ENCODE data around the gene TBC1D19.

TBC1D19 gene

GRCh38 chr4:26782168-26782829, 198.4 kb downstream of the TBC1D19 start:
- no peak for DNase-seq (ENCODE audit: low read depth in 2 of 2)

- DNase-seq (ENCODE audit: low read depth in 2 of 2), result no peak
Observed at GRCh38 chr4:26782830-26783202, 198.9 kb downstream of the TBC1D19 start.

GRCh38 chr4:26784207-26784865, 200.5 kb downstream of the TBC1D19 start:
- no peak for DNase-seq (ENCODE audit: low read depth in 2 of 2)

- DNase-seq (ENCODE audit: low read depth in 2 of 2), result no peak
Observed at GRCh38 chr4:26785312-26785711, 201.4 kb downstream of the TBC1D19 start.

- no peak for DNase-seq (ENCODE audit: low read depth in 2 of 2)
Observed at GRCh38 chr4:26785810-26786209, 201.9 kb downstream of the TBC1D19 start.

- no peak for DNase-seq (ENCODE audit: low read depth in 2 of 2)
Observed at GRCh38 chr4:26786916-26787315, 203.0 kb downstream of the TBC1D19 start.

- peak in 1 of 2 donors; percentile 8 for DNase-seq (ENCODE audit: low read depth in 2 of 2)
Observed at GRCh38 chr4:26787461-26788340, 203.8 kb downstream of the TBC1D19 start.

- no peak for DNase-seq (ENCODE audit: low read depth in 2 of 2)
Observed at GRCh38 chr4:26788341-26788733, 204.5 kb downstream of the TBC1D19 start.

GRCh38 chr4:26789208-26789607, 205.3 kb downstream of the TBC1D19 start:
- no peak for DNase-seq (ENCODE audit: low read depth in 2 of 2)

- no peak for DNase-seq (ENCODE audit: low read depth in 2 of 2)
Observed at GRCh38 chr4:26791346-26791745, 207.5 kb downstream of the TBC1D19 start.

- no peak for DNase-seq (ENCODE audit: low read depth in 2 of 2)
Observed at GRCh38 chr4:26792639-26793038, 208.8 kb downstream of the TBC1D19 start.

- DNase-seq (ENCODE audit: low read depth in 2 of 2), result no peak
Observed at GRCh38 chr4:26793735-26794134, 209.9 kb downstream of the TBC1D19 start.

GRCh38 chr4:26796081-26796480, 212.2 kb downstream of the TBC1D19 start:
- DNase-seq (ENCODE audit: low read depth in 2 of 2), result no peak

- DNase-seq (ENCODE audit: low read depth in 2 of 2), result no peak
Observed at GRCh38 chr4:26802790-26803189, 218.9 kb downstream of the TBC1D19 start.

GRCh38 chr4:26803211-26803861, 219.5 kb downstream of the TBC1D19 start:
- no peak for DNase-seq (ENCODE audit: low read depth in 2 of 2)

GRCh38 chr4:26804451-26804850, 220.6 kb downstream of the TBC1D19 start:
- DNase-seq (ENCODE audit: low read depth in 2 of 2), result no peak

GRCh38 chr4:26804925-26805324, 221.0 kb downstream of the TBC1D19 start:
- no peak for DNase-seq (ENCODE audit: low read depth in 2 of 2)

Data from activated CD8-positive, alpha-beta memory T cell treated with anti-CD3 and anti-CD28 coated beads for 4 hours (primary cell).